Neural cell (in vitro differentiated cells): ENCODE results near the gene MAST2. TPM values are rescaled to one million over a fixed set of nuclear protein-coding genes. Genes with fewer than 3 reads are reported as not detected.

Experiments
- H2AFZ ChIP-seq: fragments of 200-600, 300-800 bp; sonication (generic), shearing (Covaris generic); 2 replicates; pipeline ENCODE4 v1.6.0; 2014; ENCODE audit warnings: low read depth, mild to moderate bottlenecking, antibody characterized with exemption, low read length, moderate library complexity
- H3F3A ChIP-seq: fragments of 200-600 bp; shearing (Covaris generic); 2 replicates; pipeline ENCODE4 v1.6.1; 2016; ENCODE audit warnings: mild to moderate bottlenecking, moderate library complexity, mixed read lengths, antibody characterized with exemption, low read length; ENCODE audit not compliant: insufficient read depth, poor library complexity, severe bottlenecking
- H3K27ac ChIP-seq: fragments of 200-600, 300-800 bp; sonication (generic), shearing (Covaris generic); 2 replicates; pipeline ENCODE4 v1.5.1; 2014; ENCODE audit warnings: mild to moderate bottlenecking, low read length, moderate library complexity
- H3K27me3 ChIP-seq: fragments of 300-800, 200-600 bp; sonication (generic), shearing (Covaris generic); 2 replicates; pipeline ENCODE4 v1.6.0; 2014; ENCODE audit warnings: mild to moderate bottlenecking, low read depth, low read length, moderate library complexity; ENCODE audit not compliant: insufficient read depth
- H3K36me3 ChIP-seq: fragments of 300-800, 200-600 bp; sonication (generic), shearing (Covaris generic); 2 replicates; pipeline ENCODE4 v1.5.1; 2014; ENCODE audit warnings: mild to moderate bottlenecking, antibody characterized with exemption, low read length, moderate library complexity; ENCODE audit not compliant: insufficient read depth
- H3K4me2 ChIP-seq: fragments of 300-800, 200-600 bp; sonication (generic), shearing (Covaris generic); 2 replicates; pipeline ENCODE4 v1.6.0; 2014; ENCODE audit warnings: mild to moderate bottlenecking, low read length
- H3K4me3 ChIP-seq: fragments of 300-800, 200-600 bp; sonication (generic), shearing (Covaris generic); 2 replicates; pipeline ENCODE4 v1.5.1; 2014; ENCODE audit warnings: mild to moderate bottlenecking, low read length, moderate library complexity
- H3K79me2 ChIP-seq: fragments of 200-600 bp; shearing (Covaris generic); replicated peaks from 2 replicates; pipeline ENCODE4 v1.6.0; 2014; ENCODE audit warnings: mild to moderate bottlenecking, low read length, moderate library complexity; ENCODE audit not compliant: insufficient read depth
- H3K9ac ChIP-seq: fragments of 300-800, 200-600 bp; sonication (generic), shearing (Covaris generic); 2 replicates; pipeline ENCODE4 v1.6.1; 2016; ENCODE audit warnings: mild to moderate bottlenecking, low read length, mixed read lengths
- H3K9me2 ChIP-seq: fragments of 200-600 bp; shearing (Covaris generic); 2 replicates; pipeline ENCODE4 v1.6.1; 2016; ENCODE audit warnings: mild to moderate bottlenecking, low read length, mixed read lengths; ENCODE audit not compliant: insufficient read depth
- H3K9me3 ChIP-seq: fragments of 200-600, 300-800 bp; sonication (generic), shearing (Covaris generic); 2 replicates; pipeline ENCODE4 v1.6.1; 2016; ENCODE audit warnings: mild to moderate bottlenecking, mixed run types, low read length, moderate library complexity, mixed read lengths
- H4K20me1 ChIP-seq: fragments of 200-600 bp; shearing (Covaris generic); 2 replicates; pipeline ENCODE4 v1.6.1; 2016; ENCODE audit warnings: mild to moderate bottlenecking, mixed run types; ENCODE audit not compliant: insufficient read depth
- EP300 ChIP-seq: fragments of 450-650 bp; conservative IDR thresholded peaks from 2 replicates; pipeline ENCODE4 v1.6.1; 2014; ENCODE audit warnings: antibody characterized with exemption, mild to moderate bottlenecking, moderate library complexity; ENCODE audit not compliant: poor library complexity, severe bottlenecking
- EZH2 ChIP-seq: fragments of 200-600, 300-800 bp; shearing (Covaris generic), sonication (generic); IDR thresholded peaks from 2 replicates; pipeline ENCODE4 v1.6.1; 2014; ENCODE audit warnings: antibody characterized with exemption, low read length, borderline replicate concordance, mild to moderate bottlenecking; ENCODE audit not compliant: insufficient read depth, poor library complexity, severe bottlenecking
- MXI1 ChIP-seq: fragments of 450-650 bp; conservative IDR thresholded peaks from 2 replicates; pipeline ENCODE4 v1.6.1; 2014; ENCODE audit warnings: antibody characterized with exemption, mild to moderate bottlenecking; ENCODE audit not compliant: poor library complexity, severe bottlenecking
- POLR2AphosphoS5 ChIP-seq: IDR thresholded peaks from 2 replicates; pipeline ENCODE4 v1.6.1; 2012
- RAD21 ChIP-seq: fragments of 450-650 bp; conservative IDR thresholded peaks from 2 replicates; pipeline ENCODE4 v1.6.1; 2014; ENCODE audit warnings: antibody characterized with exemption, mild to moderate bottlenecking, moderate library complexity
- SMC3 ChIP-seq: fragments of 450-650 bp; conservative IDR thresholded peaks from 2 replicates; pipeline ENCODE4 v1.6.1; 2014; ENCODE audit warnings: antibody characterized with exemption, mild to moderate bottlenecking, moderate library complexity; ENCODE audit not compliant: poor library complexity
- TAF1 ChIP-seq: IDR thresholded peaks from 2 replicates; pipeline ENCODE4 v1.6.1; 2012; ENCODE audit warnings: low read depth
- polyA plus RNA-seq: library from polyadenylated mRNA; depleted of rRNA; stranded (reverse); fragments of >200 nt; gene quantifications from 2 replicates; pipeline ENCODE4 v1.2.3, GENCODE V29; 2014
- TF ChIP-seq, protein P1 (sequence below): IDR thresholded peaks from 2 replicates; pipeline ENCODE4 v1.6.1; 2012; ENCODE audit warnings: borderline replicate concordance
- TF ChIP-seq, protein P2 (sequence below): fragments of 450-650 bp; IDR thresholded peaks from 2 replicates; pipeline ENCODE4 v1.5.1; 2014; ENCODE audit warnings: antibody characterized with exemption, mild to moderate bottlenecking, moderate library complexity; ENCODE audit not compliant: poor library complexity, severe bottlenecking

Gene MAST2
- polyA plus RNA-seq, 1 donor from 2014 or later, result 22.2 TPM

DNA sequence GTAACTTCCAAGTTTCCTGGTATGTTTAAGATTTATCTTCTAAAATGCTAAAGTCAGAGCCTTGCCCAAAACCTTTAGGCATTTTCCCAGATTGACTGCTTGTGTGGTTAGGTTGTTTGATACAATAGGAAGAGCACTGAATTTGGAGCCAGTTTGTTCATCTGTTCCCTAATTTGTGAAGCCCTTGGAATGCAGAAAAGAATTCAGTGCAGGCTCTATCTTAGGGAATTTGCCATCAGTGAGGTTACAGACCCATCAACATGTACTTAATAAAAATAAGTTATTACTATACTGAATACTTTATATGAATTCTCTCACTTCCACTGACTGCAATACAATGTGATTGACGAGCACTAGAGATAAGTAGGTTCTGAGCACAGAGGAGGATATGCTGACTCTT is 208.8 kb downstream of the MAST2 start:
- H3K4me3 ChIP-seq, result no peak overlapping the region
- TF ChIP-seq, protein P1, sequence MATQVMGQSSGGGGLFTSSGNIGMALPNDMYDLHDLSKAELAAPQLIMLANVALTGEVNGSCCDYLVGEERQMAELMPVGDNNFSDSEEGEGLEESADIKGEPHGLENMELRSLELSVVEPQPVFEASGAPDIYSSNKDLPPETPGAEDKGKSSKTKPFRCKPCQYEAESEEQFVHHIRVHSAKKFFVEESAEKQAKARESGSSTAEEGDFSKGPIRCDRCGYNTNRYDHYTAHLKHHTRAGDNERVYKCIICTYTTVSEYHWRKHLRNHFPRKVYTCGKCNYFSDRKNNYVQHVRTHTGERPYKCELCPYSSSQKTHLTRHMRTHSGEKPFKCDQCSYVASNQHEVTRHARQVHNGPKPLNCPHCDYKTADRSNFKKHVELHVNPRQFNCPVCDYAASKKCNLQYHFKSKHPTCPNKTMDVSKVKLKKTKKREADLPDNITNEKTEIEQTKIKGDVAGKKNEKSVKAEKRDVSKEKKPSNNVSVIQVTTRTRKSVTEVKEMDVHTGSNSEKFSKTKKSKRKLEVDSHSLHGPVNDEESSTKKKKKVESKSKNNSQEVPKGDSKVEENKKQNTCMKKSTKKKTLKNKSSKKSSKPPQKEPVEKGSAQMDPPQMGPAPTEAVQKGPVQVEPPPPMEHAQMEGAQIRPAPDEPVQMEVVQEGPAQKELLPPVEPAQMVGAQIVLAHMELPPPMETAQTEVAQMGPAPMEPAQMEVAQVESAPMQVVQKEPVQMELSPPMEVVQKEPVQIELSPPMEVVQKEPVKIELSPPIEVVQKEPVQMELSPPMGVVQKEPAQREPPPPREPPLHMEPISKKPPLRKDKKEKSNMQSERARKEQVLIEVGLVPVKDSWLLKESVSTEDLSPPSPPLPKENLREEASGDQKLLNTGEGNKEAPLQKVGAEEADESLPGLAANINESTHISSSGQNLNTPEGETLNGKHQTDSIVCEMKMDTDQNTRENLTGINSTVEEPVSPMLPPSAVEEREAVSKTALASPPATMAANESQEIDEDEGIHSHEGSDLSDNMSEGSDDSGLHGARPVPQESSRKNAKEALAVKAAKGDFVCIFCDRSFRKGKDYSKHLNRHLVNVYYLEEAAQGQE, result no peak
- TF ChIP-seq, protein P2, sequence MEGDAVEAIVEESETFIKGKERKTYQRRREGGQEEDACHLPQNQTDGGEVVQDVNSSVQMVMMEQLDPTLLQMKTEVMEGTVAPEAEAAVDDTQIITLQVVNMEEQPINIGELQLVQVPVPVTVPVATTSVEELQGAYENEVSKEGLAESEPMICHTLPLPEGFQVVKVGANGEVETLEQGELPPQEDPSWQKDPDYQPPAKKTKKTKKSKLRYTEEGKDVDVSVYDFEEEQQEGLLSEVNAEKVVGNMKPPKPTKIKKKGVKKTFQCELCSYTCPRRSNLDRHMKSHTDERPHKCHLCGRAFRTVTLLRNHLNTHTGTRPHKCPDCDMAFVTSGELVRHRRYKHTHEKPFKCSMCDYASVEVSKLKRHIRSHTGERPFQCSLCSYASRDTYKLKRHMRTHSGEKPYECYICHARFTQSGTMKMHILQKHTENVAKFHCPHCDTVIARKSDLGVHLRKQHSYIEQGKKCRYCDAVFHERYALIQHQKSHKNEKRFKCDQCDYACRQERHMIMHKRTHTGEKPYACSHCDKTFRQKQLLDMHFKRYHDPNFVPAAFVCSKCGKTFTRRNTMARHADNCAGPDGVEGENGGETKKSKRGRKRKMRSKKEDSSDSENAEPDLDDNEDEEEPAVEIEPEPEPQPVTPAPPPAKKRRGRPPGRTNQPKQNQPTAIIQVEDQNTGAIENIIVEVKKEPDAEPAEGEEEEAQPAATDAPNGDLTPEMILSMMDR, result no peak
- TF ChIP-seq SMC3, result no peak
- no peak for TF ChIP-seq MXI1
- peaks cover 9% of the 10 kb centered on the region for H3K36me3 ChIP-seq

DNA sequence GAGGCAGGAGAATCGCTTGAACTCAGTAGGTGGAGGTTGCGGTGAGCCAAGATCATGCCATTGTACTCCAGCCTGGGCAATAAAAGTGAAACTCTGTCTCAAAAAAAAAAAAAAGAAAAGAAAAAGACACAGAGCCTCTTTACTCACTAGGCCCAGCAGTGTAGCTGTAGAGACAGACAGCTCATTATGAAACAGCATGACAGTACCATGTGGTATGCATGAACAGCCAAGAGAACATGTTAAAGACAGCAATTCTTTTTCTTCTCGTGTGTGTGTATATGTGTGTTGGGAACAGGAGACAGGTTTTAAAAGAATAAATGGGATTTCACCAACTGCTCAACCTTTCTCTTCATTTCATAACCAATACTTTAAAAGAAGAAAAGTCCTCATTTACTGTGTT is 210.2 kb downstream of the MAST2 start:
- Histone ChIP-seq H2AFZ (no peak overlapping the region), H3K9me2 (no peaks in the 10 kb centered on the region), H4K20me1 (no peaks in the 10 kb centered on the region), H3K4me3 (no peak overlapping the region), H3F3A (no peaks in the 10 kb centered on the region), H3K9me3 (no peaks in the 10 kb centered on the region), H3K4me2 (no peak overlapping the region), H3K27me3 (no peaks in the 10 kb centered on the region), H3K9ac (no peak overlapping the region), H3K79me2 (no peaks in the 10 kb centered on the region), H3K36me3 (peaks cover 6% of the 10 kb centered on the region), H3K27ac (no peak overlapping the region)
- no peak for TF ChIP-seq EZH2

More for the DNA sequence above, 208.8 kb downstream of the MAST2 start:
- H4K20me1 ChIP-seq, result no peaks in the 10 kb centered on the region
- H3K9me3 ChIP-seq, result no peaks in the 10 kb centered on the region
- no peaks in the 10 kb centered on the region for H3K27me3 ChIP-seq
- no peaks in the 10 kb centered on the region for H3F3A ChIP-seq
- H3K27ac ChIP-seq, result no peak overlapping the region
- H2AFZ ChIP-seq, result no peak overlapping the region
- no peaks in the 10 kb centered on the region for H3K79me2 ChIP-seq
- no peaks in the 10 kb centered on the region for H3K9me2 ChIP-seq
- H3K4me2 ChIP-seq, result no peak overlapping the region
- no peak overlapping the region for H3K9ac ChIP-seq

DNA sequence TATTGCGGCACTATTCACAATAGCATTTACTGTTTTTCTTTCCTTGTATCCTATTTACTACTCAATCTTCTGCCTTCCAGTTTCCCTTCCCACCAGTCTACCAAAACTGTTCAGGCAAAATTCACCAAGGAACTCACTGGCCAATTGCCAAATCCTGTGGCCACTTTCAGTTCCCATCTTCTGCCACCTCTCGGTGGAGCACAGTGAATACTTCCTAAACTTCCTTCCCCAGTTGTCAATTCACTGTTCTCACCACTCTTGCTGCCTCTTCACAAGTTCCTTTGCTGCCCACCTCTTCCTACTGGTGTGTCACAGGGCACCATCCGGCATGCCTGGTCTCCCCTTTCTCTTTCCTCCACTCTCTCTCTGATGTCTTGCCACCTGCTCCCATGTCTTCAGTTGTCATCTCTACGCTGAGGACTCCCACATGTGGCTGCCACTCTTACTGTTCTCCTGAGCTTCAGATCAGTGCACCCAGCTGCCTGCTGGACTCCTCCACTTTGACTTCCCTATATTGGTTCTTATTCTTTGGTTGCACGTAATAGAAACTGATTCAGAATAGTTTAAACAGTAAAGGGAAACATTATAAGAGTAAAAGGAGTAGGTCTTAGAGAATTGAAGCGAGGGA is 214.6 kb downstream of the MAST2 start:
- Histone ChIP-seq H3F3A (no peaks in the 10 kb centered on the region), H2AFZ (no peak overlapping the region), H3K9me3 (no peaks in the 10 kb centered on the region), H3K36me3 (peaks cover 4% of the 10 kb centered on the region), H3K4me3 (no peak overlapping the region), H3K9me2 (no peaks in the 10 kb centered on the region), H3K79me2 (no peaks in the 10 kb centered on the region), H4K20me1 (no peaks in the 10 kb centered on the region), H3K4me2 (no peak overlapping the region), H3K9ac (no peak overlapping the region), H3K27me3 (no peaks in the 10 kb centered on the region), H3K27ac (no peak overlapping the region)
- TF ChIP-seq TAF1, result no peak
- TF ChIP-seq RAD21, result no peak
- no peak for TF ChIP-seq SMC3
- no peak for TF ChIP-seq EP300
- TF ChIP-seq, protein P2, result no peak
- no peak for TF ChIP-seq MXI1
- no peak for TF ChIP-seq POLR2AphosphoS5
- TF ChIP-seq, protein P1, result no peak
- no peak for TF ChIP-seq EZH2
